HL-60 (cell line): Measurements from ENCODE around the gene OR51B4.

Experiments
- DNase-seq, 2 experiments: peaks; one replicate each; pipeline ENCODE4 v3.0.0-alpha.2; 2010 to 2020; ENCODE audit warnings: low read depth in 1 of 2, low spot score in 1 of 2
- H3K27ac ChIP-seq: fragments of 250-450 bp; sonication (Bioruptor Pico); replicated peaks from 2 replicates; pipeline ENCODE4 v1.5.1; 2020; ENCODE audit warnings: mild to moderate bottlenecking, moderate library complexity
- H3K27me3 ChIP-seq: fragments of 250-450 bp; sonication (Bioruptor Pico); 2 replicates; pipeline ENCODE4 v1.5.1; 2021; ENCODE audit warnings: mild to moderate bottlenecking, moderate library complexity; ENCODE audit not compliant: insufficient read depth, poor library complexity, severe bottlenecking
- H3K4me3 ChIP-seq: replicated peaks from 2 replicates; pipeline ENCODE4 v1.5.1; 2011; ENCODE audit warnings: mild to moderate bottlenecking, control low read depth, low read length; ENCODE audit not compliant: insufficient read depth
- GABPA ChIP-seq: IDR thresholded peaks from 2 replicates; pipeline ENCODE4 v1.6.1; 2012; ENCODE audit warnings: low read depth
- POLR2AphosphoS5 ChIP-seq: IDR thresholded peaks from 2 replicates; pipeline ENCODE4 v1.6.1; 2012; ENCODE audit warnings: low read depth
- SPI1 ChIP-seq: IDR thresholded peaks from 2 replicates; pipeline ENCODE4 v1.6.1; 2012; ENCODE audit warnings: low read depth, mild to moderate bottlenecking, borderline replicate concordance
- long read RNA-seq: library from polyadenylated mRNA; unstranded; transcript quantifications from one replicate; pipeline ENCODE4 v2.0.0, GENCODE V29; 2020
- TF ChIP-seq, protein P1 (sequence below): IDR thresholded peaks from 2 replicates; pipeline ENCODE4 v1.6.1; 2012; ENCODE audit warnings: low read depth; ENCODE audit not compliant: insufficient replicate concordance
- TF ChIP-seq, protein P2 (sequence below): IDR thresholded peaks from one replicate; pipeline ENCODE4 v1.5.1; 2011; ENCODE audit warnings: low read length, control low read depth, inconsistent platforms; ENCODE audit not compliant: insufficient read depth

The OR51B4 gene, protein sequence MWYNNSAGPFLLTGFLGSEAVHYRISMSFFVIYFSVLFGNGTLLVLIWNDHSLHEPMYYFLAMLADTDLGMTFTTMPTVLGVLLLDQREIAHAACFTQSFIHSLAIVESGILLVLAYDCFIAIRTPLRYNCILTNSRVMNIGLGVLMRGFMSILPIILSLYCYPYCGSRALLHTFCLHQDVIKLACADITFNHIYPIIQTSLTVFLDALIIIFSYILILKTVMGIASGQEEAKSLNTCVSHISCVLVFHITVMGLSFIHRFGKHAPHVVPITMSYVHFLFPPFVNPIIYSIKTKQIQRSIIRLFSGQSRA
- long read RNA-seq: 0 reads

- peaks cover 2% of the 10 kb centered on the region for H3K27me3 ChIP-seq
- no peak for DNase-seq
- no peak within 1 kb of the TSS for H3K27ac ChIP-seq
- H3K4me3 ChIP-seq: no peak within 1 kb of the TSS
- TF ChIP-seq GABPA (no peak), SPI1 (no peak), POLR2AphosphoS5 (no peak)
- TF ChIP-seq, protein P1, sequence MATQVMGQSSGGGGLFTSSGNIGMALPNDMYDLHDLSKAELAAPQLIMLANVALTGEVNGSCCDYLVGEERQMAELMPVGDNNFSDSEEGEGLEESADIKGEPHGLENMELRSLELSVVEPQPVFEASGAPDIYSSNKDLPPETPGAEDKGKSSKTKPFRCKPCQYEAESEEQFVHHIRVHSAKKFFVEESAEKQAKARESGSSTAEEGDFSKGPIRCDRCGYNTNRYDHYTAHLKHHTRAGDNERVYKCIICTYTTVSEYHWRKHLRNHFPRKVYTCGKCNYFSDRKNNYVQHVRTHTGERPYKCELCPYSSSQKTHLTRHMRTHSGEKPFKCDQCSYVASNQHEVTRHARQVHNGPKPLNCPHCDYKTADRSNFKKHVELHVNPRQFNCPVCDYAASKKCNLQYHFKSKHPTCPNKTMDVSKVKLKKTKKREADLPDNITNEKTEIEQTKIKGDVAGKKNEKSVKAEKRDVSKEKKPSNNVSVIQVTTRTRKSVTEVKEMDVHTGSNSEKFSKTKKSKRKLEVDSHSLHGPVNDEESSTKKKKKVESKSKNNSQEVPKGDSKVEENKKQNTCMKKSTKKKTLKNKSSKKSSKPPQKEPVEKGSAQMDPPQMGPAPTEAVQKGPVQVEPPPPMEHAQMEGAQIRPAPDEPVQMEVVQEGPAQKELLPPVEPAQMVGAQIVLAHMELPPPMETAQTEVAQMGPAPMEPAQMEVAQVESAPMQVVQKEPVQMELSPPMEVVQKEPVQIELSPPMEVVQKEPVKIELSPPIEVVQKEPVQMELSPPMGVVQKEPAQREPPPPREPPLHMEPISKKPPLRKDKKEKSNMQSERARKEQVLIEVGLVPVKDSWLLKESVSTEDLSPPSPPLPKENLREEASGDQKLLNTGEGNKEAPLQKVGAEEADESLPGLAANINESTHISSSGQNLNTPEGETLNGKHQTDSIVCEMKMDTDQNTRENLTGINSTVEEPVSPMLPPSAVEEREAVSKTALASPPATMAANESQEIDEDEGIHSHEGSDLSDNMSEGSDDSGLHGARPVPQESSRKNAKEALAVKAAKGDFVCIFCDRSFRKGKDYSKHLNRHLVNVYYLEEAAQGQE: no peak
- TF ChIP-seq, protein P2, sequence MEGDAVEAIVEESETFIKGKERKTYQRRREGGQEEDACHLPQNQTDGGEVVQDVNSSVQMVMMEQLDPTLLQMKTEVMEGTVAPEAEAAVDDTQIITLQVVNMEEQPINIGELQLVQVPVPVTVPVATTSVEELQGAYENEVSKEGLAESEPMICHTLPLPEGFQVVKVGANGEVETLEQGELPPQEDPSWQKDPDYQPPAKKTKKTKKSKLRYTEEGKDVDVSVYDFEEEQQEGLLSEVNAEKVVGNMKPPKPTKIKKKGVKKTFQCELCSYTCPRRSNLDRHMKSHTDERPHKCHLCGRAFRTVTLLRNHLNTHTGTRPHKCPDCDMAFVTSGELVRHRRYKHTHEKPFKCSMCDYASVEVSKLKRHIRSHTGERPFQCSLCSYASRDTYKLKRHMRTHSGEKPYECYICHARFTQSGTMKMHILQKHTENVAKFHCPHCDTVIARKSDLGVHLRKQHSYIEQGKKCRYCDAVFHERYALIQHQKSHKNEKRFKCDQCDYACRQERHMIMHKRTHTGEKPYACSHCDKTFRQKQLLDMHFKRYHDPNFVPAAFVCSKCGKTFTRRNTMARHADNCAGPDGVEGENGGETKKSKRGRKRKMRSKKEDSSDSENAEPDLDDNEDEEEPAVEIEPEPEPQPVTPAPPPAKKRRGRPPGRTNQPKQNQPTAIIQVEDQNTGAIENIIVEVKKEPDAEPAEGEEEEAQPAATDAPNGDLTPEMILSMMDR: no peak
These were observed at the start of gene OR51B4 for GRCh38 chr11:5301846-5302245. Gene OR51B4 (minus strand): TSS chr11:5301946. CDS start chr11:5301946, 0 bp downstream.

- Histone ChIP-seq H3K4me3 (no peak within 1 kb of the TSS), H3K27ac (no peak within 1 kb of the TSS), H3K27me3 (peaks cover 2% of the 10 kb centered on the region)
- DNase-seq: no peak
- TF ChIP-seq, protein P2: no peak
- TF ChIP-seq POLR2AphosphoS5 (no peak), GABPA (no peak), SPI1 (no peak)
These were observed 49.5 kb upstream of the OR51B4 start, which contains the start of gene OR51B6 for GRCh38 chr11:5351208-5351607. Gene OR51B6 (plus strand): TSS chr11:5351508. CDS start chr11:5351508, 0 bp downstream.

- Histone ChIP-seq H3K4me3 (no peak overlapping the region), H3K27ac (no peak overlapping the region), H3K27me3 (peaks cover 2% of the 10 kb centered on the region)
- TF ChIP-seq, protein P1: no peak
- no peak for TF ChIP-seq POLR2AphosphoS5
- TF ChIP-seq, protein P2: no peak
- no peak for TF ChIP-seq GABPA
- TF ChIP-seq SPI1: no peak
- no peak for DNase-seq
These were observed 47.8 kb upstream of the OR51B4 start for GRCh38 chr11:5349550-5349949.
